ENCODE measurements around the gene LAMA5. TPM values are rescaled to one million over a fixed set of nuclear protein-coding genes. Genes with fewer than 3 reads are reported as not detected.

The LAMA5 gene
- total RNA-seq, 1 donor from 2014 or later, result 79.6 TPM

DNA sequence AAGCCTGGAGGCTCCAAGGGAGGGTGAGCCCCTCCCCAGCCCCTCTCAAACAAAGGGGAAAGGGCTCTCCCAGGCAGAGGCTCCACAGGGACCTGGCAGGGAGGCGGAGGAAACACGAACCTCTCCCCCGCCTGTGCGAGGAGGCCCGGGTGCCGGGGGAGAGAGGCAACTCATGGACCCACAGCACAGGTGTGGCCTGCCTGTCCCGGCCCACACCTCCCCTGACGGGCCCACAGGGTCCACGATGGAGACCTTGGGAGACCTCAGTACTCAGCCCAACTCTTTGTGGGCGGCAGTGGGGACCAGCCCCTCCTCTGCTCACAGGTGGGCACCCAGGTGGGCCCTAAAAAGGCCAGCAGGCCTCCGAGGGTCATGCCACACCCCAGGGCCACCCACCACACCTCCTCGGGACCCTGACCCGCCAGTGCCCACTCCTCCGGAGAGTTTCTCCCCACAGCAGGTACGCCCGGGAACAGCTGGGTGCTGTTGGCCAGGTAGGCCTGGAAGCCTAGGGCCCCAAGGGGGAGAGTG, 12.2 kb downstream of the LAMA5 start:
- DNase-seq (peak; percentile 41), ATAC-seq (ENCODE audit: poor library complexity) (no peak)
- intact Hi-C loops (cut with DNase I), result no loop called here

- intact Hi-C loops (cut with DNase I), result no loop called here
- ATAC-seq (ENCODE audit: poor library complexity) (no peak), DNase-seq (peak; percentile 40)
Observed at GRCh38 chr20:62354031-62354808, 12.9 kb downstream of the LAMA5 start.

DNA sequence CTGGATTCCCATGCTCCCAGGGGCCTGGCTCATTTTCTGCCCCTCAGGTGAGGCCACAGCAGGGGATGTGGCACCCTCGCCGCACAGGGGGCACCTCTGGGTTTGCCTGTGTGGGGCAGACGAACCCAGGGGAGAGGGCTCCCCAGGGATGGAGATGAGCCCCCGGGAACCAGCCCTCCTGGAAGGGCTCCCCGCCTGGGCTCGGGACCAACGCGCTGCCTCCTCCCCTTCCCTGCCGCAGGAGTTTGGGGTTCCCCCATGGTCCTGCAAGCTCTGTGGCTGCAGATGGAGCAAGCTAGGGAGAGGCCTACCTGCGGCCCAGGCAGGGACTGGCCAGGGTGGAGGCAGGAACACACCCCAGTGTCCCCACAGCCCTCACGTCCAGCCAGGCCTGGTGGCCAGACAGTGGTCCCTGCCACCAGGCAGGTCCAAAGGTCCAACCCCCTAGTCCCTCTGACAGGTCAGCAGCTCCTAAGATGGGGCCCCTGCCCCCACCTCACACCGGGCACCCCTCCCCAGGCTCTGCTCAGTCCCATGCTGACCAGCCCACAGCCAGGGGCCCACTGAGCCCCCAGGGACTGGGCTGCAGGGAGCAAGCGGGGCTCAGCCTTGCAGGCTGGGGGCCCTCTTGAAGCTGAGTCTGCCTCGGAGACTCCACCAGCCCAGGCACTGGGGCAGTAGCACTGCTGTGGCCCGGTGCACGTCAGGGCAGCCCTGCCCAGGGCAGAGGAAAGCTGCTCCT, 13.7 kb downstream of the LAMA5 start:
- intact Hi-C loops (cut with DNase I), result no loop called here
- DNase-seq (peak; percentile 34), ATAC-seq (ENCODE audit: poor library complexity) (no peak)

DNA sequence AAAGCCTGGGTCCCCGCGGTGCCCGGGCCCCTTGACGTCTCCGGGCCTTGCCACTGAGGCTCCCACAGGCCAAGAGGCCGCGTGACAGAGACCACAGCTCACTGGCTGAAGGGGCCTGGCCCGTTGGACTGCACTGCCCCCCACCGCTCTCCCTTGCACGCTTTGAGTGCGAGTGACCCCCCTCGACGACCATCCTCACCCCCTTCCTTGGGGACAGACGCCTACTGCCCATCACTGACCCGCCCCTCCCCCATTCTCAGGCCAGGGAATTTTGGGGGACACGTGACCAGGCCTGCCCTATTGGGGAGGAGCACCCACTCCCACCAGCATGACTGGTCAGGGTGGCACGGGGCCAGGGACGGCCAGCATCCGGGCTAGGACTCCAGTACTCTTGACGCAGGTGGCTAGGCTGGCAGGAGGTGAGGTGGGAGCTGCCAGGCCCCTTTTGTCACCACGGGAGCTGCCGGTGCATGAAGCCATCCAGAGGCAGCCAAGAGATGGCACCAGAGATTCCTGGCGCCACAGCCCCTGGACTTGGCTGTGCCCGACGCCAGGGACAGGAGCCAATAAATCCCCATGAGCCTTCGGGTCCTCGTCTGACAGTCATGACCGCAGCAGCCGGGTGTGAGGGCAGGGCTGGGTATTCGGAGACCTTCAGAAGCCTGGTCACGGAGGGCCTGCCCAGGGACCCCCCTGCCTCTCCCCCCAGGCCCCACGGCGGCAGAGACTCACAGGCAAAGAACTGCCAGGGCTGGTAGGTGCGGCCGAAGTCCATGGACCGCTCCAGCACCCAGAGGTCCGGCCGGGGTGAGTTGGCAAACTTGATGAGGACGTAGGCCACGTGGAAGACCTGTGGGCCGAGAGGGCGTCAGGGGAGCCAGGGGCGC, 14.5 kb downstream of the LAMA5 start:
- ATAC-seq (ENCODE audit: poor library complexity) (peak; percentile 77), DNase-seq (peak; percentile 89)
- intact Hi-C loops (cut with DNase I), result no loop called here

GRCh38 chr20:62351469-62352401, 15.4 kb downstream of the LAMA5 start:
- no peak for ATAC-seq (ENCODE audit: poor library complexity)
- intact Hi-C loops (cut with DNase I), result no loop called here
- DNase-seq, result peak; percentile 39

DNA sequence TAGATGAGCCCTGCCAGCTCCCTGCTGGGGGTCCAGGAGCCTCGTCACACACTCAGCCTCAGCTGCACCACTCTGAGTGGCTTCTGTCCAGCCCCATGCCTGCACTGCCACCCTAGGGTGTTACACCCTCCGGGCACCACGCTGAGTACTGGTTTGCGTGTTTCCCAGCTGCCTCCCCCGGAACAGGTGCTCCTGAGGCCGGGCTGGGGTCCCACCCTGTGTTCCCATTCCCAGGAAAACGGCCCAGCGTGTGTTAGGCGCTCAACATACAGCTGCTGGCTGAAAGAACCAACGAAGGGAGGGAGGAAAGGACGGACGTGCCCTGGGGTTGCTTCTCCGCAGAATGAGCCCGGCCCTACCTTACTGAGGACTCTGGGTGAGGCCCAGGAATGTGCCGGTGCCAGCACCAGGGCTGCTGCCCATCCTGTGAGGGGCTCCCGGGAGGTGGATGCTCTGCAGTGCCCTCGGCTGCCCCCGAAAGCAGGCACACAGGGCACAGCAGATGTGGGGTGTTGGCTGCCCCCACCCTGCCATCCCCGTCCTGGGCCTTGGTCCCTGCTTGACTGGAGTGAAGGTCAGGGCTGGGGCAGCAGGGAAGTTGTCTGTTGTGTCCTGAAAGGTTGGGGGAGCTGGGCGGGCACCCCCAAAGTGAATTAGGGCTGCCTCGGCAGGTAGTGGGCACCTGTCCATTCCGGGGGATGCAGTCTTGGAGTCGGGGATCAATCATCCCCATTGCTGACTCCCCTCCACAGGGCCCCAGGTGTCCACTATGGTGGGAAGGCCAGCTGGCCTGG, 16.3 kb downstream of the LAMA5 start:
- intact Hi-C loops (cut with DNase I), result no loop called here
- no peak for ATAC-seq (ENCODE audit: poor library complexity)
- DNase-seq, result peak; percentile 17

DNA sequence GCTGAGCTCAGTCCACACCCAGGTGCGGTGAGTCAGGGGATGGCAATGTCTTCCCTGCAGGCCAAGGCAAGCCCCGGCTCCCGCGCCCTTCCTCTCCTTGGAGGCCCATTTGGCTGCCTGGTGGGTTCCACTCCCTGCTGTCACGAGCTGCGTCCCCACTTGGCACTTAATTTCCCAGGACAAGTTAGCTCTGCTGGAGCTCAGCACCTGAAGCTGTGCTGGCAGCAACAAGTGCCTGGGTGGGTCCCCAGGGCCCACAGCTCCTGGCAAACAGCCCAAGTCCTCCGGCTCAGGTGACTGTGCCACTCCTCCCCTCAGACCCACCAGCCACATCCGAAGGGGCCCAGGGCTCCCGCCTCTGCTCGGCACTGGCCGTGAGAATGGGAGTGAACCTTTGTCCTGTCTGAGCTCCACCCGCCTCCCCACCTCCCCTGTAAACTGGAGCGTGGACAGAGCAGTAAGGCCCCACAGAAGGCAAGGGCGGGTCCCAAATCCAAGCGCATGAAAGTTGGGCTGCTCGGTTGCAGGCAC, 16.9 kb downstream of the LAMA5 start:
- intact Hi-C loops (cut with DNase I), result no loop called here
- no peak for ATAC-seq (ENCODE audit: poor library complexity)

DNA sequence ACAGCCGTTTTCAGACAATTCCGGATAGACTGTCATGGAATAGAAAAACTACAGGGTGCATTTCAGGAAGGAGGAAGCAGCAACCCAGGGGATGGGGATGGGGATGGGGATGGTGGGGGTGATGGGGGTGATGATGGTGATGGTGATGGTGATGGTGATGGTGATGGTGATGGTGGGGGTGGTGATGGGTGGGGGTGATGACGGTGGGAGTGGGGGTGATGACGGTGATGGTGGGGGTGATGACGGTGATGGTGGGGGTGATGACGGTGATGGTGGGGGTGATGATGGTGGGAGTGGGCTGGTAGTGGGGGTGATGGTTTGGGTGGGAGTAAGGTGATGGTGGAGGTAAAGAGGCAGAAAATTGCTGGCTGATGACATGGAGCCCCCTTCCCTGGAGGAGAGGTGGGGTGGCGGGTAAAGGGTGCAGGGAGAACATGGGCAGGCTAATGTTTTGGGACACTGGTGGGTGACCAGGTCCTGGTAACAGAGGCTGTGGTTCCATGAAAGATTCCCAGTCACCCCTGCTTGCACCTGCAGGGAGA, 17.5 kb downstream of the LAMA5 start:
- intact Hi-C loops (cut with DNase I), result no loop called here
- DNase-seq (no peak), ATAC-seq (ENCODE audit: poor library complexity) (no peak)

More for the DNA sequence above, 16.9 kb downstream of the LAMA5 start:
- peak; percentile 38 for DNase-seq

GRCh38 chr20:62348604-62349003, 18.5 kb downstream of the LAMA5 start:
- ATAC-seq (ENCODE audit: poor library complexity), result no peak
- DNase-seq, result no peak
- intact Hi-C loops (cut with DNase I), result no loop called here

DNA sequence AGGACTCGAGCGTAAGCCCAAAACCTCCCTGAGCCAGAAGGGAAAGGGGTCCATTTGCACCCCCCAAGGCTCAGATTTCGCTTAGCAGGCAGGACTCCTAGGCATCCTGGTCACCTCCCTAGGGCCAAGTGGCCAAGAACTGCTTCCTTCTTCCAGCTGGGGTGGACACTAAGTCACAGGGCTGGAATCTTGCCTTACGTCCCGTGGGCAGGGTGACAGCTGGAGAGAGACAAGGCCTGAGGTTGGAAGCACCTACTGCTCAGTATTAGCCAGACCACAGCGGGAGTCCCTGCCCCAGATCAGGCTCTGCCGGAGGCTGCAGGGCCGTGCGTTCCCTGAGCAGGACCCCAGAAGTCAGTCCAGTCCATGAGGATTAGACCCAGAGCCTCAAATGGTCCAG, 19.7 kb downstream of the LAMA5 start:
- DNase-seq (no peak), ATAC-seq (ENCODE audit: poor library complexity) (no peak)
- intact Hi-C loops (cut with DNase I), result no loop called here

GRCh38 chr20:62347151-62347404, 20.0 kb downstream of the LAMA5 start:
- ATAC-seq (ENCODE audit: poor library complexity), result no peak
- DNase-seq, result no peak
- intact Hi-C loops (cut with DNase I), result no loop called here

DNA sequence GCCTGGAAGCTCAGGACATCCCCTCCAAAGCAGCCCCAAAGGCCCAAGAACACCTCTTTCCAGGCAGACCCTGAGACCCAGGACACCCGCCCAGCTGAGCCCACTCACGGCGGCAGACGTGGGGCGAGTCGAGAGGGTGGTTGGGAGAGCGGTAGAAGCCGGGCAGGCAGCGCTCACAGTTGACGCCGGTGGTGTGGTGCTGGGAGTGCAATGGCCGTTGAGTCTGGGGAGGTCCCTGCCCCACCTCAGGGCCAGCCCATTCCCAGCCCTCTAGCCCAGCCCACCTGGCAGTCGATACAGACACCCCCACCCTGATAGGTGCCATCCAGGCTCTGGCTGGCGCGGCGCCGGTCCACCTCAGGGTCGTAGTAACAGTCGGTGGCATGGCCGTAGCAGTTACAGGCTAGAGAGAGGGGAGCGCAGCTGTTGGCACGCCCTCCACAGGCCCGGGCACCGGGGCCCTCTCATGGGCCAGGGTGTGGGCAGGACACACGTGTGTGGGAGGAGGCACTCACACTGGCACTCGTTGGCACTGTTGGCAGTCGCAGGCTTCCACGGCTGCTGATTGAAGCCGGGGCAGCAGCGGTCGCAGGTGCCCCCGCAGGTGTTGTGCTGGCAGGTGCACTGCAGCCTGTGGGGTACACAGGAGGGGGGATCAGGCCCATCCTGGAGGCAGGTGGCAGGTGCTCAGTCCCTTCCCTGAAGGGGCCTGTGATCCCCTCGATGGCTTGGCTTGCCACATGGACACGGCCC, 20.5 kb downstream of the LAMA5 start:
- ATAC-seq (ENCODE audit: poor library complexity), result no peak
- intact Hi-C loops (cut with DNase I), result no loop called here
- peak; percentile 35 for DNase-seq

- DNase-seq (no peak), ATAC-seq (ENCODE audit: poor library complexity) (no peak)
- intact Hi-C loops (cut with DNase I), result no loop called here
Observed at GRCh38 chr20:62345681-62346370, 21.3 kb downstream of the LAMA5 start.

- ATAC-seq (ENCODE audit: poor library complexity), result no peak
- intact Hi-C loops (cut with DNase I), result no loop called here
- DNase-seq, result peak; percentile 31
Observed at GRCh38 chr20:62344782-62345181, 22.3 kb downstream of the LAMA5 start.

DNA sequence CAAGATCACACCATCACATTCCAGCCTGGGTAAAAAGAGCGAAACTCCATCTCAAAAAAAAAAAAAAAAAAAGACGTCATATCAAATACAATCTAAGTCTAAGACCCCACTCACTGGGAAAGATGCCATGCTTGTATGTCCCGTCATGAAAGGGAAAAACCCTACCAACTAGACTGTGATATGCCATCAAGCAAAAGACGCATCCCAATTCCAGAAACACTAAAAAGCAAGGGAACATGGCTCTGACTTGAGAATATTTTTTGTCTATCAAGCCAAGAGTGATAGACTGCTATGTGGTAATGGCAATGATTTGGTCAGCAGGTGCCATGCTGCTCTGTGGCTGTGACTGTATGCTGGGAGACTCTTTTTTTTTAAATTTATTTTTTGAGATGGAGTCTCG, 23.0 kb downstream of the LAMA5 start:
- DNase-seq (no peak), ATAC-seq (ENCODE audit: poor library complexity) (no peak)
- intact Hi-C loops (cut with DNase I), result no loop called here

DNA sequence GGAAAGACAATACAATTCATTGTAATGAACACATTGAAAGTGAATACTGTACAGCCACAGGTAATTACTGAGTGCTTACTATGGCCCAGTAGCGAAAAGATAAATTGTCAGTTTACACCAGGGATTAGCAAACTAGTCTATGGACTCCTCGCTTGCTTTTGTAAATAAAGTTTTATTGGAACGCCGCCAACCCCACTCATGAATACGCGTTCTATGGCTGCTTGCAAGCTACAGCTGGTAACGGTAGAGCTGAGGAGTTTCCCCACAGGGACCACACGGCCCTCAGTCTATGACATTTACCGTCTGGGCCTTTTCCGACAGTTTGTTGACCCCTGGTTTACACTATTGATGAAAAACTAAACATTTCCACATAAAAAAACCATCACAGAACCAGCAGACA, 24.2 kb downstream of the LAMA5 start:
- DNase-seq, result no peak
- intact Hi-C loops (cut with DNase I), result no loop called here

More for the DNA sequence above, 24.2 kb downstream of the LAMA5 start:
- ATAC-seq (ENCODE audit: poor library complexity), result no peak

Measured in Right ventricle myocardium superior (tissue), 1 donor.